Measurements from ENCODE around the gene NOS1AP. TPM values are rescaled to one million over a fixed set of nuclear protein-coding genes. Genes with fewer than 3 reads are reported as not detected.
A peak's percentile ranks its signal among the peaks of the same experiment; 100 is the strongest.

NOS1AP gene
- total RNA-seq, 1 donor = 0.43 TPM

GRCh38 chr1:162130308-162130707 lies 60.8 kb downstream of the NOS1AP start:
- no peak overlapping the region for H3K4me3 ChIP-seq (ENCODE audit: low read depth, low read length)
- no peak for DNase-seq (ENCODE audit: low read depth)
- no peak for TF ChIP-seq CTCF (IDR thresholded peaks at IDR 0.05; ENCODE audit: insufficient read depth, low read depth, low read length)

GRCh38 chr1:162131400-162132321 lies 62.2 kb downstream of the NOS1AP start:
- no peak for DNase-seq (ENCODE audit: low read depth)
- no peak for TF ChIP-seq CTCF (IDR thresholded peaks at IDR 0.05; ENCODE audit: insufficient read depth, low read depth, low read length)
- no peak overlapping the region for H3K4me3 ChIP-seq (ENCODE audit: low read depth, low read length)

GRCh38 chr1:162133566-162133965 lies 64.1 kb downstream of the NOS1AP start:
- peak; percentile 33 for DNase-seq (ENCODE audit: low read depth)
- no peak for TF ChIP-seq CTCF (IDR thresholded peaks at IDR 0.05; ENCODE audit: insufficient read depth, low read depth, low read length)
- H3K4me3 ChIP-seq (ENCODE audit: low read depth, low read length) = no peak overlapping the region

- TF ChIP-seq CTCF (IDR thresholded peaks at IDR 0.05; ENCODE audit: insufficient read depth, low read depth, low read length) = no peak
- no peak for DNase-seq (ENCODE audit: low read depth)
- no peak overlapping the region for H3K4me3 ChIP-seq (ENCODE audit: low read depth, low read length)
These were observed 65.2 kb downstream of the NOS1AP start for GRCh38 chr1:162134646-162135045.

- H3K4me3 ChIP-seq (ENCODE audit: low read depth, low read length) = no peak overlapping the region
- no peak for DNase-seq (ENCODE audit: low read depth)
- no peak for TF ChIP-seq CTCF (IDR thresholded peaks at IDR 0.05; ENCODE audit: insufficient read depth, low read depth, low read length)
These were observed 65.8 kb downstream of the NOS1AP start for GRCh38 chr1:162135271-162135775.

- H3K4me3 ChIP-seq (ENCODE audit: low read depth, low read length) = no peak overlapping the region
- TF ChIP-seq CTCF (IDR thresholded peaks at IDR 0.05; ENCODE audit: insufficient read depth, low read depth, low read length) = no peak
- DNase-seq (ENCODE audit: low read depth) = peak; percentile 76
These were observed 67.3 kb downstream of the NOS1AP start for GRCh38 chr1:162136760-162137159.
